GM12864 (cell line): ENCODE data around the gene CCM2.

Experiments used
- DNase-seq: peaks from one replicate; pipeline ENCODE4 v3.0.0-alpha.2; 2011; ENCODE audit warnings: low read depth
- H3K4me3 ChIP-seq: 2 replicates; pipeline ENCODE4 v1.5.1; 2011; ENCODE audit warnings: mild to moderate bottlenecking, low read depth, low read length, control low read depth
- CTCF ChIP-seq: IDR thresholded peaks from 2 replicates; pipeline ENCODE4 v1.5.1; 2011; ENCODE audit warnings: low read depth, mild to moderate bottlenecking, moderate library complexity, low read length, control low read depth, inconsistent platforms; ENCODE audit errors: missing control alignments

CCM2 gene

GRCh38 chr7:44965441-44965903, 34.5 kb upstream of the CCM2 start:
- no peak overlapping the region for H3K4me3 ChIP-seq
- no peak for TF ChIP-seq CTCF
- DNase-seq: no peak

GRCh38 chr7:44965937-44966730, 33.9 kb upstream of the CCM2 start:
- TF ChIP-seq CTCF: no peak
- no peak for DNase-seq
- H3K4me3 ChIP-seq: no peak overlapping the region

GRCh38 chr7:44966731-44967538, 33.1 kb upstream of the CCM2 start:
- no peak overlapping the region for H3K4me3 ChIP-seq
- no peak for DNase-seq
- TF ChIP-seq CTCF: no peak

- no peak overlapping the region for H3K4me3 ChIP-seq
- TF ChIP-seq CTCF: no peak
- no peak for DNase-seq
Observed at GRCh38 chr7:44967571-44968446, 32.2 kb upstream of the CCM2 start.

GRCh38 chr7:44969049-44969700, 30.8 kb upstream of the CCM2 start:
- no peak for DNase-seq

More at GRCh38 chr7:44969049-44969700, 30.8 kb upstream of the CCM2 start:
- H3K4me3 ChIP-seq: no peak overlapping the region
- TF ChIP-seq CTCF: no peak
